Lung microvascular endothelial cell (primary cell): ENCODE measurements around the gene PTPRB. TPM values are rescaled to one million over a fixed set of nuclear protein-coding genes. Genes with fewer than 3 reads are reported as not detected.

Experiments used
- DNase-seq, 2 donors: peaks; one replicate each; pipeline versions ENCODE4 v3.0.0 to v3.0.0-alpha.2; 2010; ENCODE audit warnings: low read depth in 2 of 2
- total RNA-seq: library from RNA; depleted of rRNA; stranded (reverse); fragments of >200 nt; gene quantifications from 2 replicates; pipeline ENCODE4 v1.2.1, GENCODE V29; 2014

The PTPRB gene
- total RNA-seq: 83.7 and 112 TPM in 2 replicates

DNA sequence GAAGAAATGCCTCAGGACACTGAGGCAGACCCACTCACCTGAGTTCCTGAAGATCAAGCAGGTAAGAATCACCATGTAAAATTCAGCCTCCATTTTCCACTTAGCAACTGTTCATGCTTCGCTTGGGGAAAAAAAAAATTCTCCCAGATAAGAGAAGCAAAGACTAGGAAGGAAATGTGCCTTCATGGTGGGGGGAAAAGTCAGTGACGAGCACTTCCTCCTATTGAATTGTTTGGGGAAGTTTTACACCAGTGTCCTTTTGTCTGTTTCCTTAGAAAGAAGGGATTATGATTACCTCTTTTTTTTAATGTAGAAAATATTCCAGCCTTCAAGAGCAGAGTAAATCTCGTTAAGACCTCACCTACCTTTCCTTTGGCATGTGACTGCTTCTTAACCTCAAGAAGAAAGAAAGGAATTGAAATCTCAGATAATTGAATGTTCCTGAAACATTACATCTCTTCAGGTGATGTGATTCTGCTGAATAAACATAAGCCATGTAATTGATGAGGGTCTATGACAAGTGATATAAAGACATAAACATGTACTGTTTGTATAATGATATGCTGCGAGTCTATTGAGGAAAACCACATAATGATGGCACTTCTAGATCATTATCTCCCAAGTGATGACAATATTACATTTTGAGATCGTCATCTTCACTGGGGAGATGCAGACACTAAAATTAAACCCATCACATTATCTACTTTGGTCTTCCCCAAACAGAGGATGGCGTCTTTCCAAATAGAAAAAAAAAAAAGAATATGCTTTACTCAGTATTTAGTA, at the start of gene PTPRB:
Gene PTPRB (minus strand): TSS at position 127 of the 783 bp plus-strand sequence. CDS start 34 bp downstream, at position 93.
- peak; percentile 90 to 93 for DNase-seq

DNA sequence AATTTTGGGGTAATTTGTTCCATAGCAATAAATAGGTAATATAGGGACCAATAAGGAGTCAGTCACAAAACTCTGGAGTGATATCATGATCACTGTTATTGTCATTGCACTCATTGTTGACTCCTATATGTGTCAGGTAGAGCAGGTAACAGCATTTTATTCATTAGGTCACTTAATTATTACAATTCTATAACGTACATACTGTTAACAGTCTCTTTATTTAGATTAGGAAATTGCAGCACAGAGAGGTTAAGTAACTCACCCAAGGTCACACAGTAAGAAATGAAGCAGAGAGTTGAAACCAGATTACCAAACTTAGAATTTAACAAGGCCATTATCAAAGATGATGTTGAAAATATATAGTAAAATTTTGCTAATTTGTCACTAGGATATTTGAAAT, 49.7 kb upstream of the PTPRB start:
- no peak for DNase-seq

DNA sequence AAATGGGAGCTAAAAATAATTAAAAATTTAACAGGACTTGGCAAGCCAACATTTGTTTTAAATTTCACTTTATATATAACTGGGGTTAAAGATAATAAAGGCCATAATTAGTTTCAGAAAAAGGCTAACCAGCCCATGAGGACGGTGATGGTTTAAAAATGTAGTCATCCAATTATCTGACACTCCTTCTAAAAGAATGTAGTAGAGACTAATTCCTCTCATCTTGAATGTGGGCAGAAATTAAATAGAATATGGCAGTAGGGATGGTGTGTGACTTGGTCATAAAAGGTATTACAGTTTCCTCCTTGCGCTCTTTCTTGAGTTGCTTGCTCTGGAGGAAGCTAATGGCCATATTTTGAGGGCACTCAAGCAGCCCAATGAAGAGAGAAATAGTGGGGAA, 49.1 kb upstream of the PTPRB start:
- DNase-seq: no peak

DNA sequence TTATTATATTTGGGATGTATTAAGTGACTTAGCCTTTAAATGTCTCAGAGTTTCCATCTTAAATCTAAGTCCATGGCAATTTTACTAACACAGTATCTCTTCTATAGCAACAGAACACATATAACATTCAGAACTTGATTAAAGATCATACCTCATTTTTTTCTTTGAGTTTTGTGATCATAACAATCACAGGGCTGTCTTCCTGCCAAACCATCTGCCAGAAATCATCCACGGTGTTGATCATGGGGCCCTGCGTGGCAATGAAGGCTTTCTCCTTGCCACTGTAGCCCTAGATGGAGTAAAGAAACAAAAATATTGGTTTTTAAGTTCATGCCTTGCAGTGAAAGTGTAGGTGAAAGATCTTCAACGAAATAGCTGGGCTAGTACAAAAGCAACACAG, 46.7 kb upstream of the PTPRB start:
- no peak for DNase-seq

DNA sequence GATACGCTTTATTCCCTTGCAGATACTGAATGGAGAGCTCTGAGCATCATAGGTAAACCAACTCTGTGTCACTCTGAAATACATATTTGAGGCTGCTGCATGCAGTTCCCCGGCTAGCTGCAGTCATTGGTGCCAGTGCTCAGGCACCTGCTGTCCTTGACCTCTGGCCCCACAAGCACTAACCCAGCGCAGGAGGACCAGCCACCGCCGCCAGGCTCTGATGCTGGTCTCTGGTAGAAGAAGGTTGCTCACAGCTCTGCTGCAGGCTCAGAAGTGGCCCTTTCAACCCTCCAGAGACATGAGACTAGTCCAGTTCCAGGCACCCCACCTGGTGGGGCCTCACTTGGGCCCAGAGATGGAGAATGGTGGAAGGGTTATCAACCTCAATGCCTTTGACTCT, 34.5 kb upstream of the PTPRB start:
- DNase-seq: no peak

DNA sequence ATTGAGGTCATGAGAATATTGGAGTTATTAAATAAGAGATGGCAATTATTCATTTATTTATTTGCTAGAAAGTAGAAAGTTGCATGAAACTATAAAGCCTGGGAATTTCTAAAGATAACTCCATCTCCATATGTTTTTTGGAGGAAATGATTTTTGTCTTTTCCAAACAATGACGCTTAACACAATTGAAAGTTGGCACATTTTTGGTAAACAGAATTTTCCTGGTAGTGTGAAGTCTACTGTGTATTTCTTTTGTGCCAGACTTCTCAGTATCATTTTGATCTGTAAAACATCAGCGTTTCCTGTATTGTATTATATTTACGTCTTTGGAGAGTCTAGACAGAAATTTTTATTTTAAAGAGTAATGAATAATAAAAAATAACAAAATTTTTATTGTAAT, 33.7 kb upstream of the PTPRB start:
- peak in 1 of 2 donors; percentile 91 for DNase-seq

DNA sequence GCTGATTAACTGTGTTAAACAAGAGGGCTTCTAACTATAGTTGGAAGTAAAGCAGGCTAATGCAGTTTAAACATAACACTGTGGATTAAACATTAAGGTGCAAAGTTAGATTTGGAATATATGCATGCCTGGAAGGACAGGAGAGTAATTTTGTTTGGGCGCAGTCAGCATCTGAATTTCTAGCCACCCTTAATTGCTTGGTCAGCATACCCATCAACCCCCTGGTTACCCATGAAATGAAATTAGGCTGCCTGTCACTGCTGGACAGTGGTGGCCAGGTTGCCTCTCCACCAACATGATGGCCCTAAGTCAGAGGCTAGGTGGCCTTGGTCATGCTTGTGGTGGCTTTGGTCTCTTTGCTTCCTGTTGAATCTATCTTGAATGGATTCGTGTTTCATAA, 30.0 kb upstream of the PTPRB start:
- DNase-seq: no peak

DNA sequence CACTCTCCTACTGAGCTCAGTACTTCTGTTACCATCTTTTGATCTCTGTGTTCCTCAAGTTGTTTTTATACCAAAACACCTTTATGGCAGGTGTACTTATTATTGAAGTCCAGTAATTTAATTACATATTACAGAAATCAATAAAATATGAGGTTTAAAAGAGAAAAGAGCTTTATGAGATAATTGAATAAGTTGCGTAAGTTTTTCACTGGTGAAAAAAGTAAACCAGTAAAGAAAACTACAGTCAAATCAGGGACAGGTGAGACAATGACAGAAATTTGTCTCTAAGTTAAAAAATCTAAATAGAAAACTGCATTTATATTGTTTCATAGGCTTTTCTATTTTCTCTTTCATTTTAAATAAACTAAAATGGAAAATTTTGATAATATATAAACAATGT, 29.1 kb upstream of the PTPRB start:
- DNase-seq: no peak

DNA sequence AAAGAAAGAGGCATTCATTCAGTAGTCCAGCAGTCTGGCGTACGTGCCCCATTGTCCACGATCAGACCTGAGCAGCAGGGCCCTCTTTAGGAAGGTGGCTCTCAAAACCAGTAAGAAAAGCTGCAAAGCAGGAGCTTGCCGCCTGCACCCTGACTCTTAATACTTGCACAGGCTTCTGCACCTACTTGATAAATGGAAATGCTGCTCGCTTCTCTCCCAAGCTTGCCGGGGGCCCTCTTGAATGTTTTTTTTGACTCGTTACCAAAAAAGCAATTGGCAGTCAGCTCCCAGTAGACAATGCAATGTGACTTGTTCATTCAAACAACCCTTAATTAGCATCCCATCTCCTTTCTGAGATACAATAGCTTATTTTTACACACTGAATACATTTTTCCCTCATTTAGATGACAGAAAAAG, 27.2 kb upstream of the PTPRB start:
- DNase-seq: peak; percentile 59 to 65

DNA sequence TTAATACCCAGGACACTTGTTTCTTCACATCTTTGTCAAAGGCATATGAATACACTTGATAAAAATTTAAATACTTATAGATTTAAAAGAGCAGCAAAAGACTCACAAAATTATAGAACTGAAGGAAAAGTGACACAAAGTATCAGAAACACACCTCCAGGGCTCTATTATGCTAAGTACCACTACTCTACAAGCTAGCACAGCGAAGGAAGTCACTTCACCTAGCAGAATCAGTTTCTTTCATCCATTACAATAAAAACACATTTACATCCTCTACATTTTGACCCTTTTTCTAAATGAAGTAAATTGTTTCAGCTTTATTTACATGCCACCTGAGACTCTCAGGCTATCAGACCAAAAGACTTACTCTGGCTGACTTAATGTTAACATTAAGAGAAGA, 26.6 kb upstream of the PTPRB start:
- no peak for DNase-seq

DNA sequence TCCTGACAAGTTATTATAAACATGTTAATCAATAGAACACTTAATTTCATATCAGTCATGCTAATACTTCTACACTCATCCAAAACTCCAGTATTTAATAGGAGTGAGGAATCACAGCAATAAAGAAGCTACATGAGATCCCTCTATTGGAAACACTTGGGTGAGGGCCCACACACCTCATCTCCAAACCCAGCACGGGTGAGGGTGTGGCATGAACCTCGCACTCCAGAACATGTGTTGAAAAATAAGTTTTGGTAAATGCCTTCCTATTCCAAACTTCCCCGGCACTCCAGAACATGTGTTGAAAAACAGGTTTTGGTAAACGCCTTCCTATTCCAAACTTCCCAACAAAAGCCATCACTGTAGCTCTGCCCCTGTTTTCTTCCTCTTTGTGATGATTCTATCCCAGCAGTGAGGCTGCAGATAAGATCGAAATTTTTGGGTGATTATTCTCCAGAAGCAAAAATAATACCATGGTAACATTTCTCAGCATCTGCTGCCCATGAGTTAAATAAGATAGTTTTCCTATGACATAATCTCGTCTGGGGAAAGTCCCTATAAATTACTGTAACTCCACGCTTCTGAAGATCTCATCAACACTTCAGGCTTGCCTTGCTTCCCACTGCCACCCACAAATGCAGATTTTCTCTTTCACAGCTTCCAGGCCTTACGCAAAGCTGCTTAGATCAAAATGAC, 24.4 kb upstream of the PTPRB start:
- peak; percentile 50 to 97 for DNase-seq

DNA sequence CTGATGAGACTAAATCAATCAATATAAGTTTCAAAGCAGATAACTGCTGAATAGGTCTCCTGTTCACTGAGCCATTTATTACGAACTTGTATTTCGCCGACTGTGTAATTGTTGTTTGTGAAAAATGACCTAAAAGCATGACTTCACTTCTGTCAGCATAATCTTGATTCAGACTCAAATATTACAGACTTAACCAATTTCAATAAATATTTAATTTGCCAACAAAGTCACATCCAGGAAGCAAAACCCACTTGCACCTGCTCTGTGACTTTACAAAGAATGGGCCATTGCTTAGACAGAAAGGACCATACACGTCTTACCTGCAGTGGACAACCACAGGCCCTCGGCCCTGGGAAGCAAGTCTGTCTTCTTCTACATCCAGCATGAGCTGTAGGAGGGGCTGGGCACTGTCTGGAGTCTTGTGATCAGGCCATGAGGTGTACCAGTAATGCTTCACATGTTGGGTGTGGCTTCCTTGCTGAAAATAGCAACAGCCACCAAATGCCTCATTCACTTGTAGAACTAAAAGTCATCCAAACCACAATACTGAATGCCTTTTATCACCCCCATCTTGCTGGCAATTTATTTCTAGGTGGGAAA, 23.5 kb upstream of the PTPRB start:
- DNase-seq: peak in 1 of 2 donors; percentile 96

DNA sequence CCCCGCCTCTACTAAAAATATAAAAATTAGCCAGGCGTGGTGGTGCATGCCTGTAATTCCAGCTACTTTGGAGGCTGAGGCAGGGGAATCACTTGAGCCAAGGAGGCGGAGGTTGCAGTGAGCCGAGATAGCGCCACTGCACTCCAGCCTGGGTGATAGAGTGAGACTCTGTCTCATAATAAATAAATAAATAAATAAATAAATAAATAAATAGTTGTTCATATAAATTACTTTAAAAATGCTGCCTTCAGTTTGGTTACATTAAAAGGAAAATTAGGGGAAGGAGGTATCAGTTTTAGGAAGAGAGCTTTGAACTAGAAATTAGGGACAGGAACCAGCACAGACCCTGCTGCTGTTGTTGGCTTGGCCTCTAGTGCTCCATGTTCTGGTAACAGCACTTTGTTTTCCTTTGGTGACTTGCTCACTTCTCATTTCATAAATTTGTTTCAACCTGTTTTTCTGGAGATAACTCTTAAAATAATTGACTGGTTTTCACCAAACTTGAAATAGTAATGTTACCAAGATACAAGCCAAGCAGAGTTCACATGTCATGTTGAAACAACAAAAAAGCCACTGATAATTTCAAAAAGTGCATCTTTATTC, 22.9 kb upstream of the PTPRB start:
- DNase-seq: no peak

DNA sequence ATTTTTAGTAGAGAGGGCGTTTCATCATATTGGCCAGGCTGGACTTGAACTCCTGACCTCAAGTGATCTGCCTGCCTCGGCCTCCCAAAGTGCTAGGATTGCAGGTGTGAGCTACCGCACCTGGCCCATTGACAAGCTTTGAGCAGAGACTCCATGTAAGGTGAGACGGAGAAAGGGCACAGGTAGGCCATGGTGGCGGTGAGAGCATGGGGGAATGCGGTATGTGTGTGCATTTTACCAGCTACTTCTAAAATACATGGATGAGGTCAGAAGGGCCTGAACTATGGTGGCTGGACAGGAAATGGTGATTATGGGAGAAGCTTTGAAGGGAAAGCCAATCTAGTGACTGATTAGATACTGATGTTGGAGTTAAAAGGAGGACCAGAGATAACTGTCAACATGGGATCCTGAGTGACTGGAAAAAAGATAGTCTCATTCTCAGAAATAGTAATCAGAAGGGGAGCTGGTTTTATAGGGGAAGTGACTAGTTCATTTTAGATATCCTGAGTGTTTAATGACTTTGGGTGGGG, 21.9 kb upstream of the PTPRB start:
- DNase-seq: no peak

DNA sequence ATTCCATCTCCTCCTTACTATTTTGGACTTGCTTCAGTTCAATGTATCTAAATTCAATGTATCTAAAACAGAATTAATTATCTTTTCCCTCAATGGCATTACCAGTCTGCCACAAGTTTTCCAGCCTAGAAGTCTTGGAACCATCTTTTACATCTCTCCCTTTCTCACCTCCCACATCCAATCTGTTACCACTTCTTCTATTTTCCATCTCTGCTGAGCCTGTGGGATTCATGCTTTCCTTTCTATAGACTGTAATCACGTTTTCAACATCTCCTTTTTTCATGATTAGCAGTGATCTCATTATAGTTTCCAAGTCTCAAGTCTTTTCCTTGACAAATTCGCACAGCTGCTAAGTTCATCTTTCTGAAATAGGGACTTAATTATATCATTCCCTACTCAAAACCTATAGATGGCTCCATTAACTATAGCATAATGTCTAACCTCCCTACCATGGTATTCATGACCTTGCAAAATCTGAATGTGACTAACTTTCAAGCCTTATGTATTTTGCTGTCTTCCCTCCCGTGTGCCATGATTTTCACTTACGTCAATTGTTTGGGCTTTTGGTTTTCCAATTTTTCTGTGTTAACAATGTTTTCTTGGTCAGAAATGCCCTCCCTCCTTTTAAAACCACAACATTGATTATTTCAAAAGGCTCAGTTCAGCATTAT, 20.5 kb upstream of the PTPRB start:
- no peak for DNase-seq

DNA sequence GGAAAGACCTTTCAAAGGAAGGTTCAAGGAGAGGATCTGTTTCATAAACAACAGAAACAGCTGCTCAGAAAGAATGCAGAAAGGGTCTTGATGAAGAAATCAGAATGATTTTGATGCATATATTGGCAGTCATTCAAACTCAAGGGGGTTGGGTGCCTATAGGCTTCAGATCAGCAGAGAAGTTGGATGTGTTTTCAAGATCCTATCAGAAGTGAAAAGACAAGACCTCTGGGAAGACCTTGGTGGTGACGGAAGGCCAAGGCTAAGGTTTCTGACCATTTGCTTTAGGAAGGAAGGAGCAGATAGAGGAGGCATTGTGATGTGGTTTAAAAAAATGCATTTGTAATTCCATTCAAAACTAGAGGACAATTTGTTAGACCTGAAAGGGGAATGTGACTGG, 15.2 kb upstream of the PTPRB start:
- peak in 1 of 2 donors; percentile 49 for DNase-seq

DNA sequence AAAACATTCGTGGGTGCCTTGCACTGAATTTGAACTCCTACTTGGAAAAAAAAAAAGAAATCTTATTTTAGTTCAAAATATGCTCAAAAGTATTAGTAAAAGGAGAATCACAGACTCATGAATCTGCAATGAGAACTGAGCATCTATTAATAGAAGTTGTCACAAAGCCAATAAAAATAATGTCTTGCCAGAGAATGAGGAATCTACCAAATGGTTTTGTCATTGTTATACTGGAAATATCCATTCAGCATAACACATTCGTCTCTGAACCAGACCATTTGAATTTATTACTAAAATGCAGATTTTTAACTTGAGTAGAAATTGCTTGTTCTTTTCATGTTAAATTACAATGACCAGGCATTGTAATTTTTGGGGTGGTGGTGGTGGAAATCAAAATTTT, 11.6 kb upstream of the PTPRB start:
- DNase-seq: peak; percentile 87 to 89

DNA sequence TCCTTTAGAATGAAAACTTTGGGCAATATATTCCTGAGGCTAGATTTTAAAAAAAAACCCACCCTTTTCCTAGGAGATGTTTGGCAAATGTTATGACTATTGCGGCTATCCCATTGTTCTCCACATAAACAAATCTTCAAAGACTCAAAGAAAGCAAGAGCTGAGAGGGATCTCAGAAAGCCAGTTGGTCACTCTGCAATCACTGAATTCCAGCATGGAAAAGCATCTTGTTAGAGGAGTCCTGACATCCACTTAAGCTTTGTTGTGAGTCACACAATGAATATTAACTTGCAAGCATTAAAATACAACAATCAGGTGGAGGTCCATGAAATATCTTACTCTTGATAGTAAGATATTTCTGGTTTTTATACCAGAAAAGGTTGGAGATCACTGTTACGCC, 11.0 kb upstream of the PTPRB start:
- peak in 1 of 2 donors; percentile 79 for DNase-seq

DNA sequence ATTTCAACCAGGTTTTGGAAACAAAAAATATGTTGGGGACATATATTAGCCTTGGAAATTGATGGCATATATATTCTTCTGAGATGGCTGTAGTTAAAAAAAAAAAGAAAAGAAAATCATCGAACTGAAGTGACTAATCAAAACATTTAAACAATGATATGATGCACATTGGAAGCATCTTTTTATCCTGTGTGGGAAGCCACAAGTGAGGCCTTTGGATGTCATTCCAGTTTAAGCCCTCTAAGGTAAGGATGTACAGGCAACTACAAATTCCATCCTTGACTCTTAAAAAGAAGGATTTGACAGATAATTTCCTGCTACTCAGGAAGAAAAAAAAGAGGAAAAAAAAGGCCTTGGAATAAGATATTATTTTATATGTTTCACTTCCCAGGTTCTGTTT, 9.6 kb upstream of the PTPRB start:
- DNase-seq: peak in 1 of 2 donors; percentile 69

DNA sequence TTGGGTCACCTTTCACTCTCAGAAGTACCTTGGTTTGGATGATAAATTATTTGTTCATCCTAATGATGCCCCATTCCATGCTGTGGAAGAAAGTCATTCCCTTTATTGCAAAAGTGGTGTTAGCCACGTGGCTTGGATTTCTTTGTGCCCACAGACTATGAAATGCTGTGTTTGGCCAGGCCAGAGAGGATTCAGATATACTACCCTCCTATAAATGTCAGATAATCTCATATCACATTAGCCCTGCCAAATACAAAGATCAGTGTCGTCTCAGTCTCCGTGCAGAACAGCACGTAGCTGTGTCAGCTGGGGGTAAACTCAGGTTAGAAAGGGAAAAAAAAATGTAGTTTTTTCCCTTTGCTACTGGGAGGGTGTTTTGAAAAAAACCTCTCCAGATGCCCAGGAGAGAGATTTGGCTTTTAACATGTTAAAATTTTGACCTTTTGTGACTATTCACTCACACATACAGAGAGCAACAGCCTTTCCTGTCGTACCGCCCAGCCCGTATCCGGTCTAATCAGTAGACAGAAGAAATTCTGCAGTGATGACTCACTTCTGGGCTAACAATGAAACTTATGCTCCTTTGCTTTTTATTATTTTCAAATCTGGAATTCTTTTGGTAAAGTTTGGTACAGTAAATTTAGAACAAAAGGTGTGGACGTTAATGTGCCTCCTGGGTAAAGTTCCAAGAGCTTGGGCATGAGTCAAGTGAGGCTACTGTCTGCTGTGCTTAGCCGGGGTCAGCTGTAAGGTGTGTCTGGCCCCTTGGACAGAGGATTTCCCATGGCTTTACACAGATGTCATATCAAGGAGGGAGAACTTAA, 8.5 kb upstream of the PTPRB start:
- DNase-seq: peak; percentile 93 to 99
